ENCODE results near the gene EI24. TPM values are rescaled to one million over a fixed set of nuclear protein-coding genes. Genes with fewer than 3 reads are reported as not detected.

The EI24 gene
- total and polyA plus RNA-seq, 9 of the 15 experiments (the other 6 are each of a cell fraction or from before 2014, with no cell fraction given): 50.4 to 260 (median 168) TPM

- no peak for TF ChIP-seq RFX1 (IDR thresholded peaks at IDR 0.05)
- TF ChIP-seq KLF6 (CRISPR knock-in tag; IDR thresholded peaks at IDR 0.05; ENCODE audit: borderline replicate concordance): peak; percentile 78; the same call in 1 of the 2 replicates
- TF ChIP-seq ZNF740 (CRISPR knock-in tag; IDR thresholded peaks at IDR 0.05): no peak
- peak in 1 of 2 experiments; percentile 92; a peak in 2 of 4 replicates for TF ChIP-seq ZNF740 (tag; IDR thresholded peaks at IDR 0.05)
- peak; percentile 28; the same call in 1 of the 2 replicates for TF ChIP-seq ZNF507 (tag; conservative IDR thresholded peaks at IDR 0.05)
- TF ChIP-seq MCM2 (IDR thresholded peaks at IDR 0.05; ENCODE audit: low read depth): no peak
- TF ChIP-seq HEY1 (CRISPR knock-in tag; IDR thresholded peaks at IDR 0.05; ENCODE audit: borderline replicate concordance): no peak
- TF ChIP-seq ZNF239 (CRISPR knock-in tag; IDR thresholded peaks at IDR 0.05): peak; percentile 54; the same call in 1 of the 2 replicates
- TF ChIP-seq SMC3 (conservative IDR thresholded peaks at IDR 0.05; ENCODE audit: insufficient read depth, low read depth, low read length): no peak
- no peak for TF ChIP-seq KDM5B (IDR thresholded peaks at IDR 0.05; ENCODE audit: insufficient replicate concordance, low read depth, low read length)
- peak; percentile 77; the same call in 1 of the 2 replicates for TF ChIP-seq SMAD3 (CRISPR knock-in tag; conservative IDR thresholded peaks at IDR 0.05)
- TF ChIP-seq ELF1 (tag; IDR thresholded peaks at IDR 0.05): no peak
- TF ChIP-seq ZBTB8A (IDR thresholded peaks at IDR 0.05; ENCODE audit: partially characterized antibody): no peak
- no peak for TF ChIP-seq FOXP4 (CRISPR knock-in tag; IDR thresholded peaks at IDR 0.05; ENCODE audit: borderline replicate concordance)
- no peak for TF ChIP-seq ZNF699 (CRISPR knock-in tag; IDR thresholded peaks at IDR 0.05; ENCODE audit: insufficient replicate concordance)
- no peak for TF ChIP-seq NELFE (IDR thresholded peaks at IDR 0.05; ENCODE audit: insufficient read depth, insufficient read length)
- no peak for TF ChIP-seq SIRT6 (IDR thresholded peaks at IDR 0.05; ENCODE audit: low read depth, low read length)
- no peak for TF ChIP-seq ZNF277 (CRISPR knock-in tag; IDR thresholded peaks at IDR 0.05; ENCODE audit: borderline replicate concordance)
- no peak for TF ChIP-seq E2F5 (CRISPR knock-in tag; IDR thresholded peaks at IDR 0.05)
- no peak for TF ChIP-seq ZC3H4 (CRISPR knock-in tag; IDR thresholded peaks at IDR 0.05; ENCODE audit: borderline replicate concordance)
- no peak for TF ChIP-seq HIVEP1 (CRISPR knock-in tag; IDR thresholded peaks at IDR 0.05)
- TF ChIP-seq HMGN3 (IDR thresholded peaks at IDR 0.05; ENCODE audit: borderline replicate concordance, extremely low read depth, insufficient read length, low read depth, low read length): no peak
- TF ChIP-seq EHMT2 (IDR thresholded peaks at IDR 0.05): no peak
- TF ChIP-seq SP1 (CRISPR knock-in tag; IDR thresholded peaks at IDR 0.05): no peak
- no peak for TF ChIP-seq HNRNPL (IDR thresholded peaks at IDR 0.05; ENCODE audit: low read depth, low read length)
- TF ChIP-seq ZNF41 (CRISPR knock-in tag; conservative IDR thresholded peaks at IDR 0.05): peak; percentile 74; the same call in 1 of the 2 replicates
These were observed 7.4 kb upstream of the EI24 start (continued) for GRCh38 chr11:125561924-125562323.
